GM12878 (cell line): ENCODE results near the gene OOSP3. TPM values are rescaled to one million over a fixed set of nuclear protein-coding genes. Genes with fewer than 3 reads are reported as not detected.

ENCODE experiments used
- ATAC-seq: fragments of 200-7000 bp; cut with Tn5 transposase; 3 replicates; pipeline ENCODE4 v1.9.1; 2020; ENCODE audit warnings: mild to moderate bottlenecking, moderate library complexity
- BruUV-seq: library from RNA; stranded (reverse); fragments of 400-500 nt; replicated peaks from 2 replicates; lab custom pipeline; 2021; lab: Mats Ljungman, UMichigan
- CTCF ChIA-PET: fragments of 300-600 bp; sonication (Branson Sonifier 250); formaldehyde crosslinking; extraction: SDS; loops from one replicate; lab custom pipeline; 2021; ENCODE audit warnings: inconsistent platforms; lab: Yijun Ruan, JAX
- POLR2A ChIA-PET: fragments of 350-600 bp; formaldehyde crosslinking; extraction: SDS; loops from one replicate; lab custom pipeline; 2021; ENCODE audit warnings: inconsistent platforms; lab: Charles Lee
- RAD21 ChIA-PET: fragments of 300-600 bp; sonication (Branson Sonifier 250); formaldehyde crosslinking; loops from one replicate; lab custom pipeline; 2023; ENCODE audit warnings: antibody characterized with exemption; ENCODE audit not compliant: unreplicated experiment; lab: Charles Lee
- SMC1A ChIA-PET: fragments of 300-600 bp; sonication (Branson Sonifier 250); formaldehyde crosslinking; loops from one replicate; lab custom pipeline; 2023; ENCODE audit not compliant: unreplicated experiment, uncharacterized antibody; lab: Charles Lee
- DNase-seq: peaks from one replicate; pipeline ENCODE4 v3.0.0-alpha.2; 2011; ENCODE audit warnings: low read depth, low spot score
- FAIRE-seq: peaks from 3 replicates; lab custom pipeline; 2011; peaks lifted over from hg19 to GRCh38; lab: Jason Lieb, UNC
- H2AFZ ChIP-seq: 2 replicates; pipeline ENCODE4 v1.6.0; 2011; ENCODE audit warnings: low read depth, low read length, control low read depth; ENCODE audit not compliant: control insufficient read depth
- H3K27ac ChIP-seq: 2 replicates; pipeline ENCODE4 v1.5.1; 2011; ENCODE audit warnings: control low read depth; ENCODE audit not compliant: control insufficient read depth, insufficient read depth
- H3K27me3 ChIP-seq, 2 experiments: replicated peaks in 1 of 2; 2 replicates each; pipeline versions ENCODE4 v1.6.0 to v1.6.1; 2011; ENCODE audit warnings: low read length in 1 of 2; ENCODE audit not compliant: control insufficient read depth in 2 of 2, insufficient read depth in 2 of 2
- H3K36me3 ChIP-seq, 2 experiments: 2 replicates each; pipeline ENCODE4 v1.5.1; 2011; ENCODE audit warnings: low read length in 1 of 2; ENCODE audit not compliant: control insufficient read depth in 2 of 2, insufficient read depth in 2 of 2
- H3K4me1 ChIP-seq: 2 replicates; pipeline ENCODE4 v1.6.1; 2011; ENCODE audit warnings: mild to moderate bottlenecking, low read length, moderate library complexity, mixed read lengths; ENCODE audit not compliant: control insufficient read depth, insufficient read depth
- H3K4me2 ChIP-seq: 2 replicates; pipeline ENCODE4 v1.6.0; 2011; ENCODE audit warnings: control low read depth; ENCODE audit not compliant: control insufficient read depth, insufficient read depth
- H3K4me3 ChIP-seq: fragments of 200-600 bp; sonication (generic); 2 replicates; pipeline ENCODE4 v1.5.1; 2016
- H3K79me2 ChIP-seq: 2 replicates; pipeline ENCODE4 v1.6.0; 2011; ENCODE audit warnings: low read length; ENCODE audit not compliant: control insufficient read depth, insufficient read depth
- H3K9ac ChIP-seq: 2 replicates; pipeline ENCODE4 v1.8.0; 2011; ENCODE audit warnings: low read length, control low read depth, mixed read lengths; ENCODE audit not compliant: control insufficient read depth, insufficient read depth
- H3K9me3 ChIP-seq: replicated peaks from 3 replicates; pipeline ENCODE4 v1.5.1; 2011; ENCODE audit warnings: mild to moderate bottlenecking, low read length; ENCODE audit not compliant: control insufficient read depth, insufficient read depth
- H4K20me1 ChIP-seq: 2 replicates; pipeline ENCODE4 v1.6.0; 2011; ENCODE audit not compliant: control insufficient read depth, insufficient read depth
- BACH1 ChIP-seq: fragments of 450-650 bp; IDR thresholded peaks from 2 replicates; pipeline ENCODE4 v1.6.1; 2017; ENCODE audit warnings: mild to moderate bottlenecking, borderline replicate concordance
- E2F8 ChIP-seq: fragments of 450-650 bp; IDR thresholded peaks from 2 replicates; pipeline ENCODE4 v1.6.1; 2018; ENCODE audit warnings: mild to moderate bottlenecking, low read depth, moderate library complexity; ENCODE audit not compliant: partially characterized antibody
- EGR1 ChIP-seq, 2 experiments: IDR thresholded peaks; 1 replicate in 1 of 2; 2 replicates in 1 of 2; pipeline ENCODE4 v1.6.1; 2011 to 2012; ENCODE audit warnings: low read depth in 2 of 2, low read length in 2 of 2, borderline replicate concordance in 1 of 2, mild to moderate bottlenecking in 1 of 2, moderate library complexity in 1 of 2
- JUNB ChIP-seq: IDR thresholded peaks from 2 replicates; pipeline ENCODE4 v1.6.1; 2016; ENCODE audit warnings: antibody characterized with exemption, mild to moderate bottlenecking
- KDM1A ChIP-seq: fragments of 200-600 bp; sonication (generic); IDR thresholded peaks from 2 replicates; pipeline ENCODE4 v1.6.1; 2016; ENCODE audit warnings: borderline replicate concordance
- MYC ChIP-seq: IDR thresholded peaks from 2 replicates; pipeline ENCODE4 v1.6.1; 2011; ENCODE audit warnings: mild to moderate bottlenecking, low read length, moderate library complexity, inconsistent platforms; ENCODE audit not compliant: insufficient read depth, insufficient replicate concordance, insufficient read length, severe bottlenecking
- NFIC ChIP-seq: IDR thresholded peaks from 2 replicates; pipeline ENCODE4 v1.6.1; 2012; ENCODE audit warnings: low read depth, mild to moderate bottlenecking, inconsistent platforms, low read length, moderate library complexity
- NFXL1 ChIP-seq: fragments of 450-650 bp; IDR thresholded peaks from 2 replicates; pipeline ENCODE4 v1.6.1; 2017; ENCODE audit warnings: antibody characterized with exemption, mild to moderate bottlenecking, borderline replicate concordance
- ZNF207 ChIP-seq: fragments of 450-650 bp; IDR thresholded peaks from 2 replicates; pipeline ENCODE4 v1.6.1; 2014; ENCODE audit warnings: antibody characterized with exemption, mild to moderate bottlenecking, borderline replicate concordance
- WGBS: methylation state at CpG from one replicate; pipeline ENCODE4 v1.1.6; 2016; ENCODE audit warnings: low lambda C conversion rate; ENCODE audit not compliant: insufficient replicate concordance, insufficient coverage; ENCODE audit errors: missing lambda C conversion rate; 5-methylcytosine and 5-hydroxymethylcytosine counted together
- in situ Hi-C: fragments of 300-500 bp; cut with MboI; formaldehyde crosslinking; loops from 9 replicates; pipeline ENCODE4 v1.14.3; 2018; ENCODE audit warnings: mixed read lengths
- intact Hi-C: fragments of 100-400 bp; cut with micrococcal nuclease; formaldehyde crosslinking; loops from one replicate; pipeline ENCODE4 v1.14.2; 2022; ENCODE audit not compliant: unreplicated experiment
- polyA plus RNA-seq, 11 experiments: library from polyadenylated mRNA; depleted of rRNA in 4 of 11; unstranded in 6 of 11; stranded (reverse) in 5 of 11; fragments of >200 nt; fragmentation: Nextera tagmentation in 4 of 11; fragmentation: Illumina TruSeq in 1 of 11; extraction: Ambion mirVana in 4 of 11; extraction: Trizol in 1 of 11; gene quantifications; 1 replicate in 1 of 11; 2 replicates in 10 of 11; pipeline versions ENCODE4 v1.2.1 to v1.2.3, GENCODE V29; 2011 to 2016; ENCODE audit warnings: inconsistent platforms in 2 of 11, missing spikeins in 2 of 11, low read depth in 1 of 11
- total RNA-seq, 4 experiments: library from RNA; depleted of rRNA in 3 of 4; stranded (reverse); fragments of >200 nt in 3 of 4; fragmentation: Illumina TruSeq in 1 of 4; extraction: Trizol in 1 of 4; gene quantifications; 2 replicates each; pipeline versions ENCODE4 v1.2.1 to v1.2.3, GENCODE V29; 2013 to 2021
- TF ChIP-seq, protein P1 (sequence below): IDR thresholded peaks from 2 replicates; pipeline ENCODE4 v1.6.1; 2012; ENCODE audit warnings: improper control_type of control experiment, low read depth, low read length; ENCODE audit not compliant: insufficient replicate concordance

Gene OOSP3
- total and polyA plus RNA-seq, 10 of the 15 experiments (the other 5 are each of a cell fraction or from before 2014, with no cell fraction given) = 0.07 TPM; not detected in 9

DNA sequence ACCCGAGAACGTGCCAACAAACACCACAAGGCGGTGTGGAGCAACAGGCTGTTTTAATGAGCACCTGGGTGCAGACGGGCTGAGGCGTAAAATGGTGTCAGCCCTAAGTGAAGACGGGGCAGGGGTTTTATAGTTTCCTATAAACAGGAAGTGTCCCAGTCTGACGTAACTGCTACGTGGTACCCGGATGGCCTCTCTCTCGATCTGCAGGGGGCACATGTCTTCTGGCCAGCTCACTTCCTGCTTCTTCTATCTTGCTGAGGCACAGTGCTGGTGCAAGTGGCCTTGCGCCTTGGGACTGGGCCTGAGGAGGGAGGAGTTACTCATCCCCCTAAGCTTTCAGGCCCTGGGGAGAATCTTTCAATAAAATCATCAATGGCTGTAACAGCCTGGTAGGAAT is 20.9 kb downstream of the OOSP3 start (continued):
- TF ChIP-seq NFIC (no peak), JUNB (no peak), EGR1 (IDR thresholded peaks at IDR 0.05; ENCODE audit: borderline replicate concordance in 1 of 2, low read depth in 2 of 2, low read length in 2 of 2) (no peak), ZNF207 (no peak), NFXL1 (no peak)
- TF ChIP-seq, all 136 proteins: peak for 0

- in situ Hi-C loops = no loop called here
- intact Hi-C loops = no loop called here
- TF ChIP-seq BACH1 = no peak
- TF ChIP-seq MYC = no peak
- TF ChIP-seq, protein P1, sequence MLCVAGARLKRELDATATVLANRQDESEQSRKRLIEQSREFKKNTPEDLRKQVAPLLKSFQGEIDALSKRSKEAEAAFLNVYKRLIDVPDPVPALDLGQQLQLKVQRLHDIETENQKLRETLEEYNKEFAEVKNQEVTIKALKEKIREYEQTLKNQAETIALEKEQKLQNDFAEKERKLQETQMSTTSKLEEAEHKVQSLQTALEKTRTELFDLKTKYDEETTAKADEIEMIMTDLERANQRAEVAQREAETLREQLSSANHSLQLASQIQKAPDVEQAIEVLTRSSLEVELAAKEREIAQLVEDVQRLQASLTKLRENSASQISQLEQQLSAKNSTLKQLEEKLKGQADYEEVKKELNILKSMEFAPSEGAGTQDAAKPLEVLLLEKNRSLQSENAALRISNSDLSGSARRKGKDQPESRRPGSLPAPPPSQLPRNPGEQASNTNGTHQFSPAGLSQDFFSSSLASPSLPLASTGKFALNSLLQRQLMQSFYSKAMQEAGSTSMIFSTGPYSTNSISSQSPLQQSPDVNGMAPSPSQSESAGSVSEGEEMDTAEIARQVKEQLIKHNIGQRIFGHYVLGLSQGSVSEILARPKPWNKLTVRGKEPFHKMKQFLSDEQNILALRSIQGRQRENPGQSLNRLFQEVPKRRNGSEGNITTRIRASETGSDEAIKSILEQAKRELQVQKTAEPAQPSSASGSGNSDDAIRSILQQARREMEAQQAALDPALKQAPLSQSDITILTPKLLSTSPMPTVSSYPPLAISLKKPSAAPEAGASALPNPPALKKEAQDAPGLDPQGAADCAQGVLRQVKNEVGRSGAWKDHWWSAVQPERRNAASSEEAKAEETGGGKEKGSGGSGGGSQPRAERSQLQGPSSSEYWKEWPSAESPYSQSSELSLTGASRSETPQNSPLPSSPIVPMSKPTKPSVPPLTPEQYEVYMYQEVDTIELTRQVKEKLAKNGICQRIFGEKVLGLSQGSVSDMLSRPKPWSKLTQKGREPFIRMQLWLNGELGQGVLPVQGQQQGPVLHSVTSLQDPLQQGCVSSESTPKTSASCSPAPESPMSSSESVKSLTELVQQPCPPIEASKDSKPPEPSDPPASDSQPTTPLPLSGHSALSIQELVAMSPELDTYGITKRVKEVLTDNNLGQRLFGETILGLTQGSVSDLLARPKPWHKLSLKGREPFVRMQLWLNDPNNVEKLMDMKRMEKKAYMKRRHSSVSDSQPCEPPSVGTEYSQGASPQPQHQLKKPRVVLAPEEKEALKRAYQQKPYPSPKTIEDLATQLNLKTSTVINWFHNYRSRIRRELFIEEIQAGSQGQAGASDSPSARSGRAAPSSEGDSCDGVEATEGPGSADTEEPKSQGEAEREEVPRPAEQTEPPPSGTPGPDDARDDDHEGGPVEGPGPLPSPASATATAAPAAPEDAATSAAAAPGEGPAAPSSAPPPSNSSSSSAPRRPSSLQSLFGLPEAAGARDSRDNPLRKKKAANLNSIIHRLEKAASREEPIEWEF = no peak
- no peak for TF ChIP-seq E2F8
- TF ChIP-seq KDM1A = no peak
- FAIRE-seq = no peak
- BruUV-seq = no TSS peak
- no peak for ATAC-seq
- CTCF ChIA-PET = no interaction called here
- 10% methylated on average over 6 of the region's 6 CpGs for WGBS
- Histone ChIP-seq H3K27me3 (no peaks in the 10 kb centered on the region), H3K9ac (no peak overlapping the region), H2AFZ (no peak overlapping the region), H3K4me1 (no peaks in the 10 kb centered on the region), H3K9me3 (no peaks in the 10 kb centered on the region), H3K79me2 (no peaks in the 10 kb centered on the region), H3K36me3 (no peaks in the 10 kb centered on the region), H3K27ac (no peak overlapping the region), H3K4me2 (no peak overlapping the region), H3K4me3 (no peak overlapping the region), H4K20me1 (no peaks in the 10 kb centered on the region)
- POLR2A ChIA-PET = no interaction called here
- DNase-seq = no peak
- RAD21 ChIA-PET = no interaction called here
- SMC1A ChIA-PET = no interaction called here
Observed at GRCh38 chr11:59900366-59901126, 22.0 kb downstream of the OOSP3 start.
